ENCODE results near the gene CFHR2.
"Not testable (repeated sequence)": the region's sequence is repeated elsewhere in the genome, so short reads cannot be mapped to it uniquely, and the experiment has no call there.

The CFHR2 gene

GRCh38 chr1:196943568-196943967 is at the start of gene CFHR2:
Gene CFHR2, plus strand, starts transcription at chr1:196943738. Its CDS starts 143 bp downstream, at chr1:196943881.
- not testable (repeated sequence) for DNase-seq (ENCODE audit: low spot score)

- DNase-seq (ENCODE audit: low spot score): no peak
Measured at GRCh38 chr1:196896355-196896754, 47.2 kb upstream of the CFHR2 start.

GRCh38 chr1:196897158-196897828 is 46.2 kb upstream of the CFHR2 start:
- no peak for DNase-seq (ENCODE audit: low spot score)

- DNase-seq (ENCODE audit: low spot score): no peak
Measured at GRCh38 chr1:196902344-196902743, 41.2 kb upstream of the CFHR2 start.

- DNase-seq (ENCODE audit: low spot score): no peak
Measured at GRCh38 chr1:196910215-196910614, 33.3 kb upstream of the CFHR2 start.

GRCh38 chr1:196912283-196912682 is 31.3 kb upstream of the CFHR2 start:
- not testable (repeated sequence) for DNase-seq (ENCODE audit: low spot score)

- DNase-seq (ENCODE audit: low spot score): not testable (repeated sequence)
Measured at GRCh38 chr1:196926839-196927238, 16.7 kb upstream of the CFHR2 start.

GRCh38 chr1:196932853-196933252 is 10.7 kb upstream of the CFHR2 start:
- DNase-seq (ENCODE audit: low spot score): not testable (repeated sequence)

- DNase-seq (ENCODE audit: low spot score): no peak
Measured at GRCh38 chr1:196933531-196934189, 9.9 kb upstream of the CFHR2 start.

GRCh38 chr1:196941474-196941873 is 2.1 kb upstream of the CFHR2 start:
- DNase-seq (ENCODE audit: low spot score): not testable (repeated sequence)

- DNase-seq (ENCODE audit: low spot score): no peak
Measured at GRCh38 chr1:196951711-196952394, 8.3 kb downstream of the CFHR2 start.

- no peak for DNase-seq (ENCODE audit: low spot score)
Measured at GRCh38 chr1:196954778-196955177, 11.2 kb downstream of the CFHR2 start.

- DNase-seq (ENCODE audit: low spot score): no peak
Measured at GRCh38 chr1:196955926-196956325, 12.4 kb downstream of the CFHR2 start.

GRCh38 chr1:196960854-196961253 is 17.3 kb downstream of the CFHR2 start:
- no peak for DNase-seq (ENCODE audit: low spot score)

- no peak for DNase-seq (ENCODE audit: low spot score)
Measured at GRCh38 chr1:196970182-196970581, 26.6 kb downstream of the CFHR2 start.

GRCh38 chr1:196976278-196976677 is 32.7 kb downstream of the CFHR2 start:
- no peak for DNase-seq (ENCODE audit: low spot score)

GRCh38 chr1:196977278-196977677 is 33.7 kb downstream of the CFHR2 start, which contains the start of gene CFHR5:
Gene CFHR5, plus strand, starts transcription at chr1:196977556. Its CDS starts 109 bp downstream, at chr1:196977665.
- no peak for DNase-seq (ENCODE audit: low spot score)

GRCh38 chr1:196980859-196981258 is 37.3 kb downstream of the CFHR2 start:
- DNase-seq (ENCODE audit: low spot score): no peak

GRCh38 chr1:196982247-196982646 is 38.7 kb downstream of the CFHR2 start:
- not testable (repeated sequence) for DNase-seq (ENCODE audit: low spot score)

- not testable (repeated sequence) for DNase-seq (ENCODE audit: low spot score)
Measured at GRCh38 chr1:196991919-196992651, 48.5 kb downstream of the CFHR2 start.

GRCh38 chr1:196993916-196994315 is 50.4 kb downstream of the CFHR2 start:
- DNase-seq (ENCODE audit: low spot score): no peak

- DNase-seq (ENCODE audit: low spot score): no peak
Measured at GRCh38 chr1:196997423-196997822, 53.9 kb downstream of the CFHR2 start.

Data from CD4-positive, alpha-beta T cell treated with Interleukin-15 for 4 hours (primary cell).